ENCODE measurements around the gene TTLL6. TPM values are rescaled to one million over a fixed set of nuclear protein-coding genes. Genes with fewer than 3 reads are reported as not detected.

TTLL6 gene
- total and polyA plus RNA-seq, 2 donors from 2014 or later, result 2.3 to 4.2 TPM

- no peak for DNase-seq
- intact Hi-C loops (cut with DNase I), result loop anchor here (10.0 kb wide), 1 partner anchor 67 kb away; no protein-coding TSS in a partner anchor
- H3K27ac ChIP-seq (ENCODE audit: low read depth in 2 of 2, low read length in 2 of 2), result no peak overlapping the region
- H3K4me3 ChIP-seq (ENCODE audit: low read length in 3 of 3), result no peak overlapping the region
- no peak overlapping the region for H3K9ac ChIP-seq (ENCODE audit: low read length in 3 of 3)
- H3K4me1 ChIP-seq (ENCODE audit: control insufficient read depth in 2 of 3, insufficient read depth in 2 of 3, low read depth in 1 of 3, low read length in 3 of 3), result peaks cover 0 to 7% (median 0%) of the 10 kb centered on the region in 3 donors
- peaks cover 92% of the 10 kb centered on the region for H3K27me3 ChIP-seq (ENCODE audit: control insufficient read depth, insufficient read depth, low read length)
- H3K36me3 ChIP-seq (ENCODE audit: control insufficient read depth in 2 of 3, insufficient read depth in 3 of 3, low read length in 3 of 3), result no peaks in the 10 kb centered on the region
- no peak for TF ChIP-seq CTCF (IDR thresholded peaks at IDR 0.05; ENCODE audit: borderline replicate concordance, extremely low read depth, insufficient read depth)
- no peaks in the 10 kb centered on the region for H3K9me3 ChIP-seq (ENCODE audit: control insufficient read depth in 2 of 3, insufficient read depth in 1 of 3, low read length in 3 of 3)
- no peak for FAIRE-seq
Observed at GRCh38 chr17:48727415-48728175, 89.4 kb downstream of the TTLL6 start.

- DNase-seq, result no peak
- no peak overlapping the region for H3K4me3 ChIP-seq (ENCODE audit: low read length in 3 of 3)
- H3K27me3 ChIP-seq (ENCODE audit: control insufficient read depth, insufficient read depth, low read length), result peaks cover 92% of the 10 kb centered on the region
- FAIRE-seq, result no peak
- peaks cover 0 to 7% (median 0%) of the 10 kb centered on the region in 3 donors for H3K4me1 ChIP-seq (ENCODE audit: control insufficient read depth in 2 of 3, insufficient read depth in 2 of 3, low read depth in 1 of 3, low read length in 3 of 3)
- intact Hi-C loops (cut with DNase I), result loop anchor here (10.0 kb wide), 1 partner anchor 68 kb away; no protein-coding TSS in a partner anchor
- H3K9ac ChIP-seq (ENCODE audit: low read length in 3 of 3), result no peak overlapping the region
- no peaks in the 10 kb centered on the region for H3K9me3 ChIP-seq (ENCODE audit: control insufficient read depth in 2 of 3, insufficient read depth in 1 of 3, low read length in 3 of 3)
- no peak for TF ChIP-seq CTCF (IDR thresholded peaks at IDR 0.05; ENCODE audit: borderline replicate concordance, extremely low read depth, insufficient read depth)
- no peaks in the 10 kb centered on the region for H3K36me3 ChIP-seq (ENCODE audit: control insufficient read depth in 2 of 3, insufficient read depth in 3 of 3, low read length in 3 of 3)
- H3K27ac ChIP-seq (ENCODE audit: low read depth in 2 of 2, low read length in 2 of 2), result no peak overlapping the region
Observed at GRCh38 chr17:48726916-48727286, 90.1 kb downstream of the TTLL6 start.

GRCh38 chr17:48726114-48726915 is 90.7 kb downstream of the TTLL6 start:
- Histone ChIP-seq H3K9me3 (ENCODE audit: control insufficient read depth in 2 of 3, insufficient read depth in 1 of 3, low read length in 3 of 3) (no peaks in the 10 kb centered on the region), H3K27me3 (ENCODE audit: control insufficient read depth, insufficient read depth, low read length) (peaks cover 92% of the 10 kb centered on the region), H3K9ac (ENCODE audit: low read length in 3 of 3) (no peak overlapping the region), H3K36me3 (ENCODE audit: control insufficient read depth in 2 of 3, insufficient read depth in 3 of 3, low read length in 3 of 3) (no peaks in the 10 kb centered on the region), H3K4me1 (ENCODE audit: control insufficient read depth in 2 of 3, insufficient read depth in 2 of 3, low read depth in 1 of 3, low read length in 3 of 3) (peaks cover 0 to 7% (median 0%) of the 10 kb centered on the region in 3 donors), H3K27ac (ENCODE audit: low read depth in 2 of 2, low read length in 2 of 2) (no peak overlapping the region), H3K4me3 (ENCODE audit: low read length in 3 of 3) (no peak overlapping the region)
- no peak for TF ChIP-seq CTCF (IDR thresholded peaks at IDR 0.05; ENCODE audit: borderline replicate concordance, extremely low read depth, insufficient read depth)
- DNase-seq, result no peak
- intact Hi-C loops (cut with DNase I), result loop anchor here (10.0 kb wide), 1 partner anchor 68 kb away; no protein-coding TSS in a partner anchor
- no peak for FAIRE-seq
